ENCODE measurements around the gene CEACAM21.

Gene CEACAM21

DNA sequence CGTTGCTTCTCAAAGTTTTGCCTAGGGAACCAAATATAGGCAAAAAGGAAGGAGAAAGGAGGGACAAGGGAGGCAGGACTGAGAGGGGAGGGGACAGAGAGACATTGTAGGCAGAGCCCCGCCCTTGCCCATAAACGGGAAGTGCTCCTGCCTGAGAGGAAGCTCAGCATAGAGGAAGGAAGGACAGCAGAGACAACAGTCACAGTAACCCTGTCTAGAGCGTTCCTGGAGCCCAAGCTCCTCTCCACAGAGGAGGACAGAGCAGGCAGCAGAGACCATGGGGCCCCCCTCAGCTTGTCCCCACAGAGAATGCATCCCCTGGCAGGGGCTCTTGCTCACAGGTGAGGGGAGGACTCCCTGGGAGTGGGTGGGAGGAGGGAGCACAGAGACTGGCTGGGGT lies at the start of gene CEACAM21:
TSS of gene CEACAM21 (plus strand) at position 169 of the 400 bp plus-strand sequence. CDS start at position 278, 109 bp downstream.
- DNase-seq (ENCODE audit: low read depth, low spot score): no peak

DNA sequence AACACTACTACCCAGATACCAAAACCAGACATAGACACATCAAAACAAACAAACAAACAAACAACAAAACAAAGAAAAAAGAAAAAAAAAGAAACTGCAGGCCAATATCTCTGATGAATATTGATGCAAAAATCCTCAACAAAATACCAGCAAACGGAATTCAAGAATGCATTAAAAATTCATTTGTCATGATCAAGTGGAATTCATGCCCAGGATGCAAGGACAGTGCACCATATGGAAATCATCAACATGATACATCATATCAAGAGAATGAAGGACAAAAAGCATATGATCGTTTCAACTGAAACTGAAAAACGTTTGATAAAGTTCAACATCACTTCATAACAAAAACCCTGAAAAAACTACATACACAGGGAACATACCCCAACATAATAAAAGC lies 48.9 kb upstream of the CEACAM21 start:
- DNase-seq (ENCODE audit: low read depth, low spot score): no peak

DNA sequence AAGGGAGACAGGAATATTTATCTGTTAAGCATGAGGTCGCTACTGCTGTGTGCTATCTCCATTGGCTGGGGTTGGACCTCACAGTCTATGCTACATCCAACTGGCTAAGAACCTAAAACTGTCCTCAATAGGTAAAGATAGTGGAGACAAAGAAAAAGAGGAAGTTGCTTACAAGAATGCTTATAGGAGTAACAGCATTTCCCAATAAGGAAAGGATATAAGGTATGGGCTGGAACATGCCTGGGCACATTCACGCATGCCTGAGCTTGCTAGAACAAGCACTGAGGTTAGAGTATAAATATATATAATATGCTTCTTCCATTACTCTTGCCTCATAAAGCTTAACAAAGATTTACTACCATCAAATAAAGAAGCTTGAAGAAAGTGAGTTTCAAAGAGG lies 47.9 kb upstream of the CEACAM21 start:
- no peak for DNase-seq (ENCODE audit: low read depth, low spot score)

DNA sequence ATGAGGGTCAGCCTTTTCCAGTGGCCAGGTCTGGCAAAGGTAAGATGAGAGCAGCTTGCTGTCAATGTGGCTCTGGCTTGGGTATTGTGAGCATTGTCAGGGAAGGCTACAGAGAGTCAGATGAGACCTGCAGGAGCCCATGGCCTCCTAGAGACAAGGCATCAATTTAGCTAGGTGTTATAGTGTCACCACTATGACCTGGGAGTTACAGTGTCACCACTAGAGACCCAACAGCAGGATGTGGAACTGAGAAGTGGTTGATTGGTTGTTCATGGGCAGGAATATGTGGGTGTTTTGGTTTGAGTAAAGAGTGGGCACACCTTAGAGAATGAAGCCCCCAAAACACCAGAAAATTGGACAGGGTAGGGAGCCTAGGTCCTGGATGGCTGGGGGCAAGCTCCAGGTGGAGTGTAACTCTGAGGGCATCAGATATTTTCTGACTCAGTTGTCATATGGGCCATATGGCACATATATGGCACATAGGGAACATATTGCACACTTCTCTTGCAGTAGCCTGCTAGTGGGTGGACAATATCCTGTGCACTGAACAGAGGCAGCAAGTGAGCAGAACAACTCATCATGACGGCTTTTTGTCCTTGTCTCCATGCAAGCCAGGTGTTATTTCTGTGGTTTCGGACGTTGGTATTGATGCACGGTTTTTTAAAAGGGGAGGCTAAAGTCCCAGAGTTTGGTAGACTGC lies 46.3 kb upstream of the CEACAM21 start:
- no peak for DNase-seq (ENCODE audit: low read depth, low spot score)

DNA sequence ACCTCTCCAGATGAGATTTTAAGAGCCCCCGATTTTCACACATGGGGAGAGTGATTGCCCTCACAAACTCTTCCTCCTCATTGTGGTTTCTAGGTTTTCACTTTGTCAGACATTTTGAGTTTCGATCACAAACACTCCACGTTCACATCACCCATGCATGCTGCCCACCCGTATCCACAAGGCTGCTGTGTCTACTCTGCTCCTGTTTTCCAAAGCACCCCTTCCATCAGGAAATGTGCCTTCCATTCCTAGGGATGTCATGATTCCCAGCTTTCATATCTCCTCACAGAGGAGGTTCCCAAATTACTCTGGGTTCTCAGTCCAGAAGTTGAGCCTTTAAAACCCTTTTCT lies 45.8 kb upstream of the CEACAM21 start:
- DNase-seq (ENCODE audit: low read depth, low spot score): no peak

DNA sequence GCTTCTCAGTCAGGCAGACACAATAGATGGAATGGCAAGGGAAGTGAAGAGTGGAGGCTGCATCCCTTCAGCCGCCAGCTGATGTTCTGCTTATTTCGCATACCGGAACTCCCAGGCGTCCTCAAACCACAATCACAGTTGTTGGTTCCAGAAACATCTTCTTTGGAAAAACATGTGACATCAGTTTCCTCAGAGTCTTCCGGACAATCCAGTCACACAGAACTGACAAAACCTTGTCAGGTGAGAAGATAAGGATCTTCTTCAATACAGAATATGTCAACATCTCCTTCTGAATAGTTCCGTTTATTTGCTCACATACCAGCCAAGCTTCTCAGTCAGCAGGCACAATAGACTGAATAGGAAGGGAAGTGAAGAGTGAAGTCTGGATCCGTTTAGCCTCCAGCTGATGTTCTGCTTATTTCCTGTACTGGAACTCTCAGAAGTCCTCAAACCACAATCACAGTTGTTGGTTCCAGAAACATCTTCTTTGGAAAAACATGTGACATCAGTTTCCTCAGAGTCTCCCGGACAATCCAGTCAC lies 45.1 kb upstream of the CEACAM21 start:
- DNase-seq (ENCODE audit: low read depth, low spot score): no peak

DNA sequence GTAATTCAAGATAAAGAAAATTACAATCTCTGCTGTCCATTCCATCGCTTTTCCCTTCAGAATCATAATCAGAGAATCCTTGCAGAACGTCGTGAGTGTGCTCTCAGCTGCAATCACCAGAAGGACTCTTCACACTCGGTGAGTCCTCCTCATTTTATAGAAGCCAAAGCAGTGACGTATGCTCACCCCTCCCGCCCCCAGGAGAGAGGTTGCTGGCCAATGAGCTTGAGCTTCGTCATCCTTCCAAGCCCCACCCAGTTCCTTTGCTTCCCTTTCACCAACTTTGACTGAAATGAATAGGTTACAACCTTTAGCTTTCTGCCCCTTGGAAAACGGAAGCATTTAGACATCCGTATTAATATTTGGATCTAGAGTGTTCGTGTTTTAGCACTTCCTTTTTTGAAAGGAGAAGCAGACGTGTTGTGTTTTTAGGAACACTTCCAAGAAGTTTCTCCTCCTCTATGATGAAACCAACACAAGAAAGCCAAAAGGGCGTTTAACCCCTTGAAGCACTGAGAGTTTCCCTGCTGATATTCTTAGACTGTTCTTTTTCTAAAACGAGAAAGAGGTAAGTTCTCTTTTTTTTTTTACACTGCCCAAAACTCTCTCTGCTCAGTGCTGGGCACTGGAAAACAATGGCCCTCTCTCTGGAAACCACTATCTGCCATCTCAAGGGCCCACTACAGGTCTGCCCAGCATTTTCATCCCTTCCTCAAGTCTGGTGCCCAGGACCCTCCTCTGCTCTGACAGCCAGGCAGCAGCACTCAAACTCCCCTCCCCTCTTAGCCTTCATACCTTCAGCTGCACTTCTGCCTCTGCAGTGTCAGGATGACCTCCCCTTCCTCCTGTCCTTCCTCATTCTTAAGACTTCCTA lies 44.3 kb upstream of the CEACAM21 start:
- DNase-seq (ENCODE audit: low read depth, low spot score): peak; percentile 67

DNA sequence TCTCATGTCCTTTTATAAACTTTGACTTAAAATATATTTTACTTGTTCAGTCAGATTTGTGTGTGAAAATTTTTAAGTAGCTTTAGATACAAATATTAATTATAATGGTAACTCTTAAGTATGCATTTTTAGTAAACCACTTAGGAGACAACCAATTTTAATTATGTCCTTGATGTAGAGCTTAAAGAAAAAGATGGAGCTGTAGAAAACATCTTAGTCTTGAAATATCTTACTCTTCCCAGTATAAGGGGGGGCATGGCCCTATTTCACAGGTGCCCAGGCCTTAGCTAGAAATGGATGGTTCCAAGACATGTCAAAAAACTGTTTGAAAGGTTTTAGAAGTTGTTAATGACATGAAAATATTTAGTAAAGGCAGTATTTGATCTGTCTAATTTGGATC lies 43.4 kb upstream of the CEACAM21 start:
- DNase-seq (ENCODE audit: low read depth, low spot score): no peak

DNA sequence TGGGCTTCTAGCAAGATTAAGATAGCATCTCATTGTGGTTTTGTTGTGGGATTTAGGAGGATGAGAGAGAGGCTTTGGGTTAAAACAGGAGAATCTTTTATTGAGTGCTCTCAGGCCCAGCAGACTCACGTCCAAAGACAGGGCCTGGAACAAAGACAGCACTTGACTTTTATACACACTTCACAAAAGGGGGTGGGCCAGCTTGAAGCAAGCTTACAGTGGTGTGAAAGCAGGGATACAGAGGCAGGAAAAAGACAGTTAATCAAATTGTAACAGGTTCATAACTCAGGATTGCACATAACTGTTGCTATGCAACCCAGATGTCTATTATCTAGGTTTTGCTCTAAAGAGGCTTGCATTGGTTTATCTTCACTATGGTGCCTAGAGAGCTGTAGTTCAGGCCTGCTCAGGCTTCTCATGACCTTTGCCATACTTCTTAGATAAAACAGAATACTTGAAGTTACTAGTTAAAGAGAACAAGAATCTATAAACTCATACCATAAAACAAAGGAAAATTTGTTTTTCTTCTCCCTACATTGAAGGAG lies 42.2 kb upstream of the CEACAM21 start:
- DNase-seq (ENCODE audit: low read depth, low spot score): no peak

DNA sequence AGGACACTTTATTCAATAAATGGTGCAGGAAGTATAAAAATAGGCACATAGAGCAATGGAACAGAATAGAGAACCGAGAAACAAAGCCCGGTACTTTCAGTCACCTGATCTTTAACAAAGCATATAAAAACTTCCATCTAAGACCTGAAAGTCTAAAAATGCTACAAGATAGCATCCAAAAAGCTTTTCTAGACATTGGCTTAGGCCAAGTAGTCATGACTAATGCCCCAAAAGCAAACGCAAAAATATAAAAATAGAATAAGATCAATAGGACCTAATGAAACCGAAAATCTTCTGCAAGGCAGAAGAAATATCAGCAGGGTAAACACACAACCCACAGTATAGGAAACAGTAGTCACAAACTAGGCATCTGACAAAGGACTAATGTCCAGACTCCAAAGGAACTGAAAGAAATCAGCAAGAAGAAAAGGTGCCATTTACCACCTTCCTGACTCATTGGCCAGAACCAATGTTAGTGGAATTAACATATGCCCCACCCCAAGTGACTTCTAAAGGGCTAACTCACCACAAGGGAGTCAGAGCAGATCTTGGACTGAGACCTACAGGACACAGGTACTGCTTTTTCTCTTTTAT lies 40.8 kb upstream of the CEACAM21 start:
- DNase-seq (ENCODE audit: low read depth, low spot score): no peak

DNA sequence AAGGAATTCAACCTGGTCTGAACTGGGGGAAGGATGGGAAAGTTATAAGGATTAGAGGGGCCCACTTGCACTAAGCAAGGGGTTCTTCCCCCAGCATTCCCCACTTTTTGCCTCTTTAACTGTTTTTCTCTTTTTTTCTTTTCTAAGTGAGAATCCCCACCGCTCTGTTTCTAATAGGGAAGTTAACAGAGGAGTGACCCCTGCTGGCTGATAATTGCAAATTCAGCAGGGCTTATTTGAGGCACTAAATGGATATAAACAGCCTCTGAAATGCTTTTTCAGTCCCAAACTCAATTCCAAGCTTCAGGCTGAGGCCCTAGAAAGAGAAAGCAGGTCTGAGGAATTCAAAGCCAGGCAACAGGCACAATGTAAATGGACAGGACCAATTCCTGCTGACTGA lies 38.2 kb upstream of the CEACAM21 start:
- DNase-seq (ENCODE audit: low read depth, low spot score): no peak

DNA sequence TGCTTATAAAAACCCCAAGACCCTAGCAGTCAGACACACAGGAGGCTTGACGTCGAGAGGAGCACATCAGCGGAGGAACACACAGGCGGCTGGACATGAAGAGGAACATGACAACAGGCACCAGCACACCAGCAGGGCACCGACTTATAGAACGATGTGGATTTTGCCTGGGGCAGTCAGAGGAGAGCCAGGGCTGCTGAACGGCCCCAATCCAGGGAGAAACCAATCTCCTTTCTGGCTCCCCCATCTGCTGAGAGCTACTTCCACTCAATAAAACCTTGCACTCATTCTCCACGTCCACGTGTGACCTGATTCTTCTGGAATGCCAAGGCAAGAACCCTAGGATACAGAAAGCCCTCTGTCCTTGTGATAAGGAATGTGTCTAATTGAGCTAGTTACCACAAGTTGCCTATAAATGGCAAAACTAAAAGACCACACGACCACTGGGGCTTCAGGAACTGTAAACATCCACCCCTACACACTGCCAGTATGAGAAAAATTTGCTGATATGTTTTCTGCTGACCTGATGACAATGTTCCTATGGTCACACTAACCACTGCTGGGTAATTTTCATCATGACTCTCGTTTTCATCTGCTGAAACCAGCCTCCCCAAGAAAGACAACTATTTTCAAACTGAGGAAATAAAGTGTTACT lies 35.8 kb upstream of the CEACAM21 start:
- DNase-seq (ENCODE audit: low read depth, low spot score): no peak

DNA sequence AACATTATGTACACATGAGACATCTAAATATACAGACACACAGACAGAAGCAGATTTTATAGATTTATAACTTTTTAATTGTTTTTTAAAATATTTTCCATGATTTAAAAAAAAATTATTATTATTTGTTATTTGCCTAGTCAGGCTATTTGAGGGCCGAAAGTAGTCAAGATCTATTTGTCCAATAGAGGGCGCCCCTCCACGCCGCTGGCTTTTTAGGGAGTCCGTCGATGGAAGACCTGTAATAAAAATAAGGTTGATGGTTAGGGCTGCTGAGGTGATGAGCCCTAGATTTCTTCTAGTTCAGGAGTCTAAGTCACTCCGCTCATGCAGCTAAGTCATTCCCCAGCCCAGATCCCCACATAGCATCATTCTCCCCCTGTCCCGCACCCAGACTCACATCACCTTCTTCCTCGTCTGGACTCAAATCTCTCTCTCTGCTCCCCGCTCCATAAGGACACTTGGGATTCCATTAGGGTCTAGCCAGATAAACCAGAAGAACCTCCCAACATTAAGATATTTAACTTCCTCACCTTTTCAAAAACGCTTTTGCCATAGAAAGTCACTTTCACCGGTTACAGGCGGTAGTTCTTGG lies 33.9 kb upstream of the CEACAM21 start:
- DNase-seq (ENCODE audit: low read depth, low spot score): peak; percentile 52

DNA sequence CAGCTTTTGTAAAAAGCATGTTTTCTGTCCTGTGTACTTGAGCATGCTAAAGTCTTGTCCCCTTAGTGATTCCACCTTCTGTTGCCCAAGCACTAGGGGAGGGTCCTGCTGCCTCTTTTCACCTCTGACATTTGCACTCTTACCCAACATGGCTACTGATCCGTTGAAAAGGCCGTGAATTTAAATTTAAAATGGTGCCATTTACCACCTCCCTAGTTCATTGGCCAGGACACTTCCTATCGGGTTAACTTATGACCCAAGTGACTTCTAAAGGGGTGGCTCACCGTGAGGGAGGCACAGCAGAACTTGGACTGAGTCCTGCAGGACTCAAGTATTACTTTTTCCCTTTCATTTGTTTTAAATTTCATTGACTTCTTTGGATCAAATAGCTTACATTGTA lies 33.3 kb upstream of the CEACAM21 start:
- no peak for DNase-seq (ENCODE audit: low read depth, low spot score)

DNA sequence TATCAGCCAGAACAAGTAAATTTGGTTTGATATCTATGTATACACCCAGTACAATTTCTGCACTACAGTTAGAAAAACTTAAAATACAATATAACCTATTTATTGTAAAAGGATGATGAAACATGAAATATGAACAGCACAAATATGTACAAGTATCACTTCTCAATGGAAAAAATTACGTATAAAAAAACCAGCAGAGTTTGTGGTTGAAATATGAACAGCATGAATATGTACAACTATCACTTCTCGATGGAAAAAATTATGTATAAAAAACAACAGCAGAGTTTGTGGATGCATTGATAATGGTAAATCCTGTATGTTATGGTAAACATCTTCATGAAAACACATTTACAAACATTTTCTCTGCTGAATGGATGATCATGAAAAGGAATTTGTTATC lies 32.4 kb upstream of the CEACAM21 start:
- DNase-seq (ENCODE audit: low read depth, low spot score): no peak

DNA sequence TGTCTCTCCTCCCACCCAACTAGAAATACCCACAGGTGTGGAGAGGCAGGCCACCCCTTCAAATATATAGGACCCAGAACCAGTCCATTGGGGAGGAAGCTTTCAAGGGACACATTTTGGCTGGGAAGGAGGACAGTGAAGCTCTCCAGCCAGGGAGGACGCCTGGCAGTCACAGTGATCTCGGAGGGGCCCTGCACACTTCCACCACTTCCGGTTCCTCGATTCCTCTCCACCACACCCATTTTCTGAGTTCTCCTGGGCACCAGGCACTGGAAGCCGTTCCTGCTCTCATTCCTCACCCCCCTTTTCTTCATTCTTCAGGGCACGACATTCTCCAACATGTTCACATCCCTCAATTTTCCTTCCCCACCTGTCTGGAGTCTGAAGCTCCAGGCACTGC lies 30.4 kb upstream of the CEACAM21 start:
- no peak for DNase-seq (ENCODE audit: low read depth, low spot score)

DNA sequence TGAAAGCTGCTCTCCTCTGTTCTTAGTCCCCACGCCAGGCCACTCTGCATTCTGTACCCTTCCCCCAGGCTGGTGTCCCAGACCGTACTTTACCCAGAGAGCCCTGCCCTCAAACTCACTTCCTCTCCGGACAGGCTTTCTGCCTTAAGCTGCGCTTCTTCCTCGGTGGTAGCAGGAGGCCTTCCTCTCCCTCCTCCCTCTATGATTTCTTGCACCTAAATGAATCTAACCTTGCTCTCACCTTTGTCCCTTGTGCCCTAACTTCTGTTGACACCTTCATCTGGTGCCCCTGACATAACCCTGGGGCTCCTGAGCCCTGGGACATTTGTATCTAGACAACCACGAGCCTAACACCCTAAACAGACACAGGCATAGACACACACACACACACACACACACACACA lies 29.6 kb upstream of the CEACAM21 start:
- DNase-seq (ENCODE audit: low read depth, low spot score): no peak

DNA sequence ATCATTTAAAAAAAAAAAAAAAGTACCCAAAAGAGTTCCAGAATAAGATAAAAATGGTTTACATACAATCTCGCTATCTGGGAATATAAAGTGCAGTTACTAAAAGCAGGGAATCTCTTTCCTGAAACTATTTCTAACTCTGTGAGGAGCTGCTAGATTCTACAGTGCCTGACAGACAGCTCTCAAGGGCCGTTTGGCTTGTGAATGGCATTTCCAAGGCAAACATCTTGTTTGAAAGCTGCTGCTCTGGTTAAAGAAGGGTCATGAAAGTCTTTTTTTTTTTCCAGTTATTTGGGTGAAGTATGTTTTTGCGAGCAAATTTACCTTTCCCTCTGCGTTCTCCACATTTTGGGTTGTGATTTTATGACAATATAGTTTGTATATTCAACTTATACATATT lies 29.0 kb upstream of the CEACAM21 start:
- DNase-seq (ENCODE audit: low read depth, low spot score): no peak

DNA sequence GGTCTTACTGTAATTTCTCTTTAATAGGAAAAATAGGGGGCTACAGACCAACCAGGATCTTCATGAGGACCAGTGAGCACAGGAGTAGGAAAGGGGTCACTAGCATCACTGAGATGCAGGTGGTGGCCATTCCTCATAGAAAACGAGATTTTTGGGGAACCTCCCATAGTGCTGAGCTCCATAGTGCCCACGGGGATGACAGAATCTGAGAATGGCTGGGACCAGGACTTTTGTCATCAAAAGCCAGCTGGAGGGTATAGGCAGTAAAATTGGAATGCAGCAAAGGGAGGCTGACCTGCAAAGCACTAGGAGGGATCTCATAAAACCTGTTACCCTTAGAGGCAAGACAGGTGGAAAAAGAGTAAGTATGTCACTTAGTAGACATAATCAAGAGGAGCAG lies 28.4 kb upstream of the CEACAM21 start:
- no peak for DNase-seq (ENCODE audit: low read depth, low spot score)

DNA sequence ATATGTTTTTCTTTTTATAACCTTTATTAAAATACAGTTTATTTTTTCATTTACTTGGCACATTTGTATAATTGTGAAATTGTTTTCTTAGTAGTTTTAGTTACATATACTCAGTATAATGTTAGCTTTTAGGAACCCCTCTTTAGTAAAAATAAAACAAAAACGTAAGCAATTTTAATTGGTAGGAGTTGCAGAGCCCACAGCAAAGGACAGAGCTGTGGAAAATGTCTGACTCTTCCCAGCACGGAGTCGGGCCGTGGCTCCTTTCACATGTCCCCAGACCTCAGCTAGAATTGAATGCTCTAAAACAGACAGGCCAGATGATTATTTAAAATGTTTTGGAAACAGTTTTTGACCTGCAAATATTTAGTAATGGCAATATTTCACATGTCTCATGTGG lies 27.9 kb upstream of the CEACAM21 start:
- no peak for DNase-seq (ENCODE audit: low read depth, low spot score)

DNA sequence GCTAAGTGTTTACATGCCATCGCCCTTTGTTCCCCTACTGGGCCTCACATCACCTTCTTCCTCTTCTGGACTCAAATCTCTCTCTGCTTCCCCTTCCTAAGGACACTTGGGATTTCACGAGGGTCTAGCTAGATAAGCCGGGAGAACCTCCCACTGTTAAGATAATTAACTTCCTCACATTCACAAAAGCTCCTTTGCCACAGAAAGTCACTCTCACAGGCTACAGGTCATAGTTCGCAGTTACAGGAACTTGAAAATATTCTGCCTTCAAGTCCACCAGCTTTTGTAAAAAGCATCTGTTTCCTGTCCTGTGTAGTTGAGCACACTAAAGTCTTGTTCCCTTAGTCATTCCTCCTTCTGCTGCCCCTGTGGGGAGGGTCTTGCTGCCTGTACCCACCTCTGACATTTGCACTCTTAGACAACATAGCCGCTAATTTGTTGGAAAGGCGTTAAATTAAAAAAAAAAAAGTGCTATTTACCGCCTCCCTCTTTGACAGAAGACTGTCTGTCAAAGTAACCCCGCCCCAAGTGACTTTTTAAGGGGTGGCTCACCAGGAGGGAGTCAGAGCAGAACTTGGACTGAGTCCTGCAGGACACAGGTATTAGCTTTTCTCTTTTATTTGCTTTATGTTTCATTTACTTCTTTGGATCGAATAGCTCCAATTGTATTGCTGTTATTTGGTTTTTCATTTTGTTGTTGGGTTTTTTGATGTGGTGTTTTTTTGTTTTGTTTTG lies 26.8 kb upstream of the CEACAM21 start:
- DNase-seq (ENCODE audit: low read depth, low spot score): peak; percentile 57

Data from activated naive CD8-positive, alpha-beta T cell treated with anti-CD3 and anti-CD28 coated beads, Interleukin-2, amount 50 U/mL, for 16 hours (primary cell).